Muscle layer of duodenum (tissue), 2 donors: ENCODE measurements around the gene KATNAL2.

Source experiments
- H3K27ac ChIP-seq: one replicate; pipeline ENCODE4 v1.7.0; 2013; ENCODE audit warnings: mild to moderate bottlenecking, low read length
- H3K27me3 ChIP-seq: one replicate; pipeline ENCODE4 v1.7.0; 2013; ENCODE audit warnings: low read depth, mild to moderate bottlenecking, control low read depth, low read length
- H3K36me3 ChIP-seq, 2 donors: one replicate each; pipeline ENCODE4 v1.7.0; 2013; ENCODE audit warnings: low read length in 2 of 2, control low read depth in 1 of 2, mild to moderate bottlenecking in 1 of 2; ENCODE audit not compliant: insufficient read depth in 2 of 2, control insufficient read depth in 1 of 2
- H3K4me1 ChIP-seq, 2 donors: one replicate each; pipeline ENCODE4 v1.7.0; 2013; ENCODE audit warnings: low read length in 2 of 2, mild to moderate bottlenecking in 2 of 2, control low read depth in 1 of 2, moderate library complexity in 1 of 2; ENCODE audit not compliant: insufficient read depth in 2 of 2, control insufficient read depth in 1 of 2
- H3K4me3 ChIP-seq, 2 donors: one replicate each; pipeline ENCODE4 v1.7.0; 2013; ENCODE audit warnings: low read length in 2 of 2, low read depth in 1 of 2, mild to moderate bottlenecking in 1 of 2
- H3K9me3 ChIP-seq, 2 donors: one replicate each; pipeline ENCODE4 v1.7.0; 2013; ENCODE audit warnings: low read length in 2 of 2, control low read depth in 1 of 2, mild to moderate bottlenecking in 1 of 2; ENCODE audit not compliant: control insufficient read depth in 1 of 2
- donor health status: healthy.

Gene KATNAL2

GRCh38 chr18:47036927-47037578 is 119.7 kb downstream of the KATNAL2 start:
- Histone ChIP-seq H3K27ac (no peak overlapping the region), H3K4me3 (no peak overlapping the region), H3K36me3 (no peaks in the 10 kb centered on the region), H3K9me3 (no peaks in the 10 kb centered on the region), H3K4me1 (no peaks in the 10 kb centered on the region), H3K27me3 (no peaks in the 10 kb centered on the region)

DNA sequence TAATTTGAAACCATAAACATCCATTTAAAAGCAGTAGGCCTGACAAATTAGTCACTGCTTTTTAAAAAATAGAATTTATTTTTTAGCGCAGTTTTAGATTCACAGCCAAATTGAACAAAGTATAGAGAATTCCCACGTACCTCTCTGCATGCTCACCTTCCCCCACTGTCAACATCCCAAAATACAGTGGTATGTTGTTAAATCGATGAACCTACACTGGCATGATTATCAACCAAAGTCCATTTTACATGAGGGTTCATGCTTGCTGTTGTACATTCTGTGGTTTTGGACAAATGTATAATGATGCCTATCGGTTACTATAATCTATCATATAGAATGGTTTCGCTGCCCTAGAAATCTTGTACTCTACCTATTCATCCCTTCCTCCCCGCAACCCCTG is 123.6 kb downstream of the KATNAL2 start:
- H3K36me3 ChIP-seq, result no peaks in the 10 kb centered on the region
- no peak overlapping the region for H3K27ac ChIP-seq
- H3K27me3 ChIP-seq, result no peaks in the 10 kb centered on the region
- no peaks in the 10 kb centered on the region for H3K9me3 ChIP-seq
- no peaks in the 10 kb centered on the region for H3K4me1 ChIP-seq
- H3K4me3 ChIP-seq, result no peak overlapping the region

GRCh38 chr18:47050468-47050867 is 133.1 kb downstream of the KATNAL2 start:
- H3K27ac ChIP-seq, result no peak overlapping the region
- no peaks in the 10 kb centered on the region for H3K4me1 ChIP-seq
- H3K4me3 ChIP-seq, result no peak overlapping the region
- H3K9me3 ChIP-seq, result no peaks in the 10 kb centered on the region
- H3K27me3 ChIP-seq, result no peaks in the 10 kb centered on the region
- H3K36me3 ChIP-seq, result no peaks in the 10 kb centered on the region

DNA sequence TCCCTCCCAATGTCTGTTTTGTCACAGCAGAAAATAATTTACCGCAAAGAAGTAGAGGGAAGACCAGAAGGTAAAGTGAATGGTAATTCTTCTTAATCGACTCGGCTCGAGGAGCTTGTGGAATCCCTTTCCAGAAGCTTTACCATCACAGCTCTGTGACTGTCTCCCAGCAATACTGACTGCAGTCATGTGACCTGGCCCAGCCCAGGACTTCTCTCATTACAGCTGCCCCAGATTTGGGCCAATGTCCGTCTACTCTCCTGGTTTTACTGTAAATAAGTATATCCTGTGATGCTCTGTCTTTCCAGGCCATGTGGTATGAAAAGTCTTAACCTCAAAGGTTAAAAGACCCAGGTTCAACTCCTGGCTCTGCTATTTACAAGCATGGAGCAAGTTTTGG is 137.0 kb downstream of the KATNAL2 start:
- Histone ChIP-seq H3K4me3 (no peak overlapping the region), H3K36me3 (peaks cover 0 to 5% of the 10 kb centered on the region in 2 donors), H3K4me1 (no peaks in the 10 kb centered on the region), H3K27ac (no peak overlapping the region), H3K9me3 (no peaks in the 10 kb centered on the region), H3K27me3 (no peaks in the 10 kb centered on the region)

GRCh38 chr18:47062471-47062870 is 145.1 kb downstream of the KATNAL2 start:
- no peaks in the 10 kb centered on the region for H3K4me1 ChIP-seq
- H3K4me3 ChIP-seq, result no peak overlapping the region
- H3K36me3 ChIP-seq, result peaks cover 0 to 7% of the 10 kb centered on the region in 2 donors
- H3K9me3 ChIP-seq, result peaks cover 0 to 2% of the 10 kb centered on the region in 2 donors
- no peak overlapping the region for H3K27ac ChIP-seq
- no peaks in the 10 kb centered on the region for H3K27me3 ChIP-seq

GRCh38 chr18:47063096-47063495 is 145.7 kb downstream of the KATNAL2 start:
- no peaks in the 10 kb centered on the region for H3K4me1 ChIP-seq
- H3K4me3 ChIP-seq, result no peak overlapping the region
- peaks cover 0 to 3% of the 10 kb centered on the region in 2 donors for H3K9me3 ChIP-seq
- no peaks in the 10 kb centered on the region for H3K27me3 ChIP-seq
- H3K27ac ChIP-seq, result no peak overlapping the region
- peaks cover 0 to 7% of the 10 kb centered on the region in 2 donors for H3K36me3 ChIP-seq

DNA sequence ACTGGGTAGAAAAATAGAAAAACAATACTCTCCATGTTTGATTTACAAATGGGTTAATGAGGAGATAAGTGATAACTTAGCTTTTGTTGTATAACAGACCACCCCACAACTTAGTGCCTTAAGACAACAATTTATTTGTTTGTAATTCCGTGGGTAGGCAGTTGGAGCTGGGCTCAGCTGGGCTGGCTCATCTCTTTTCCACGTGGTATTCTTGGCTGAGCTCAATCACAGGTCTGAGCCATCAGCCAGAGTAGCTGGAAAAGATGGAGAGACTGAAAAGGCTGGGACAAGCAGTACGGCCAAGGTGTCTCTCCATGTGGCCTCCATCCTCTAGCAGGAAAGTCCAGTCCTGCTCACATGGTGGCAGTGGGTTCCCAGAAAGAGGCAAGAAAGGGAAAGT is 150.2 kb downstream of the KATNAL2 start:
- H3K4me3 ChIP-seq, result no peak overlapping the region
- H3K4me1 ChIP-seq, result no peaks in the 10 kb centered on the region
- H3K36me3 ChIP-seq, result peaks cover 0 to 3% of the 10 kb centered on the region in 2 donors
- no peak overlapping the region for H3K27ac ChIP-seq
- H3K27me3 ChIP-seq, result no peaks in the 10 kb centered on the region
- peaks cover 0 to 3% of the 10 kb centered on the region in 2 donors for H3K9me3 ChIP-seq

GRCh38 chr18:47075098-47075883 is 157.9 kb downstream of the KATNAL2 start:
- Histone ChIP-seq H3K27ac (no peak overlapping the region), H3K4me1 (no peaks in the 10 kb centered on the region), H3K9me3 (no peaks in the 10 kb centered on the region), H3K36me3 (peaks cover 0 to 7% of the 10 kb centered on the region in 2 donors), H3K4me3 (no peak overlapping the region), H3K27me3 (no peaks in the 10 kb centered on the region)

DNA sequence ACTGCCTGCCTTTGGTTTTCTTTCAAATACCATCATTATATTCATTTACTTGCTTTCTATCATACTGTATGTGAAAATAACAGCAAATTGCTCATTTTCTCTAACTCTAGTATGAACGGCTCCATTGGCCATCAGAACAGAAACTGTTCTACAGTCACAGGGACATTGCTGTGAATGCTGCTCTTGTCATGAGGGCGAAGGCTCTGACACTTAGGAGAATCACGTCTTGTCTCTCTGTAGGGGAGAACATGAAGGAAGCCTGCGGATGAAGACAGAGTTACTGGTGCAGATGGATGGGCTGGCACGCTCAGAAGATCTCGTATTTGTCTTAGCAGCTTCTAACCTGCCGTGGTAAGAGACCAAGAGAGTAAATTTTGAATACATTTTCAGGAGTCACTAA is 159.7 kb downstream of the KATNAL2 start:
- H3K27me3 ChIP-seq, result no peaks in the 10 kb centered on the region
- H3K4me1 ChIP-seq, result no peaks in the 10 kb centered on the region
- no peak overlapping the region for H3K27ac ChIP-seq
- H3K9me3 ChIP-seq, result no peaks in the 10 kb centered on the region
- H3K4me3 ChIP-seq, result no peak overlapping the region
- H3K36me3 ChIP-seq, result peaks cover 0 to 7% of the 10 kb centered on the region in 2 donors

DNA sequence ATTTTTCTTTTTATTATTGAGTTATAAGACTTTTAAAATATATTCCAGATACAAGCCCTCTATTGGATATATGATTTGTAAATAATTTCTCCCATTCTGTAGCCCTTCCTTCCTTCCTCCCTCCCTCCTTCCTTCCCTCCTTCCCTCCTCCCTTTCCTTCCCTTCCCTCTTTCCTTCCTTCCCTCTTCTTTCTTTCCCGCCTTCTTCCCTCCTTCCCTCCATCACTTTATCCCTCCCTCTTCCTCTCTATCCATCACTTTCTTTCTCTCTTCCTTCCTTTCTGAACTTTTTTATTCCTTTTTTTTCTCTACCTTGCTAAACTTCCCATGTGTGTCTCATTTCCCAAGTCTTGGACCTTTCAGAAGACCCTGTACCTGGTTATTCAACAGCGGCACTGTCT is 163.5 kb downstream of the KATNAL2 start:
- Histone ChIP-seq H3K4me3 (no peak overlapping the region), H3K27ac (no peak overlapping the region), H3K4me1 (no peaks in the 10 kb centered on the region), H3K36me3 (peaks cover 0 to 7% of the 10 kb centered on the region in 2 donors), H3K9me3 (no peaks in the 10 kb centered on the region), H3K27me3 (no peaks in the 10 kb centered on the region)

DNA sequence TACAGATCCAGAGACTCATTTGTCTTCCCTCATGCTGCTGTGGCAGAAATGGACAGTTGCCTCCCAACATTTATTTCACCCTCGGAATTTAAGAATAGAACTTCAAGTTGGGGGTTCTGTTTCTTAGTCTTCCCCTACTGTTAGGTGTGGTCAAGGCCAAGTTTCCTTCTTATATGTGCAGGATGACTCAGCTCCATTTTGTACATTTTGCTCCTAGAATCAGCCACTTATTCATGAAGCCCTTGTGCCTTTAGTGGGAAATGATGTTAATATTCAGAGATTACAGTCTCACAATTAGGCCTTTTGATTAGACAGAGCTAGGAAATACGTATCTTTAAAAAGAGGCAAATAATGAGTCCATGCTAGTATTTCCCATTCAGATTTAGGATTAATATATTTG is 164.2 kb downstream of the KATNAL2 start:
- Histone ChIP-seq H3K4me1 (no peaks in the 10 kb centered on the region), H3K4me3 (no peak overlapping the region), H3K36me3 (peaks cover 0 to 7% of the 10 kb centered on the region in 2 donors), H3K27ac (no peak overlapping the region), H3K27me3 (no peaks in the 10 kb centered on the region), H3K9me3 (no peaks in the 10 kb centered on the region)
